ENCODE data around the gene AADACL4.
"Not testable (repeated sequence)": the region's sequence is repeated elsewhere in the genome, so short reads cannot be mapped to it uniquely, and the experiment has no call there.

AADACL4 gene

DNA sequence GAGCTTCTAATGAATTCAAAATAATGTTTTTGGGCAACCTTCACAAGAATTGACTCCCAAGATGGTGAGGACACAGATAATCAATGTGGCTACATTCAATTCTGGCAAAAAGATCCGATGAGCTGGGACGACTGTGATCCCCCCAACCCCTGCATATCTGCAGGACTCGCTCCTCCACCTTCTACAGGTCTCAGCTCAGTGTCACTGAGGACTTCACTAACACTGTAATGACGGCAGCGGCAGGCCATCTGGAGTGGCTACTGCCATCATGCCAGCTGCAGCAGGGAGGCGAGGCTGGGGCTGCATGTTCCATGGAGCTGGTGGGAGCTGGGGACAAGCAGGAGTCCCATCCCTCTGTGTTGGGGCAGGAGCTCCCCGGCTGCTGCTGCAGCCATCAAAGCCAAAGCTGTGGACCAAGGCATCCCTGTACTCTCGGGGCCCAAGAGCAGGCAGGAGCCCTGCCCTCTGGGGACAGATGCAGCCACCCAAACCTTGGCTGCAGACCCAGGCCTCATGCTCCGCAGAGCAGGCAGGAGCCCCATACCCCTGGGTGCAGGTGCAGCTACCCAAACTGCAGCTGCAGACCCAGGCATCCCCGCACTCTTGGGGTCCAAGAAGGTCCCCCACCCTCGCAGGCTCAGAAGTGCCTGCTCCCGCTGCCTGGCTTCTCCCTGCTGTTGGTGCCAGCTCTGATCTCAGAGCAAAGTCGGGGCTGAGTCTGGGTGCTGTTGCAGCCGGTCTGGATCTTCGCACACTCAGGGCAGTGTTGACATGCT is 13.7 kb upstream of the AADACL4 start:
- DNase-seq (ENCODE audit: low read depth in 2 of 2) = no peak

DNA sequence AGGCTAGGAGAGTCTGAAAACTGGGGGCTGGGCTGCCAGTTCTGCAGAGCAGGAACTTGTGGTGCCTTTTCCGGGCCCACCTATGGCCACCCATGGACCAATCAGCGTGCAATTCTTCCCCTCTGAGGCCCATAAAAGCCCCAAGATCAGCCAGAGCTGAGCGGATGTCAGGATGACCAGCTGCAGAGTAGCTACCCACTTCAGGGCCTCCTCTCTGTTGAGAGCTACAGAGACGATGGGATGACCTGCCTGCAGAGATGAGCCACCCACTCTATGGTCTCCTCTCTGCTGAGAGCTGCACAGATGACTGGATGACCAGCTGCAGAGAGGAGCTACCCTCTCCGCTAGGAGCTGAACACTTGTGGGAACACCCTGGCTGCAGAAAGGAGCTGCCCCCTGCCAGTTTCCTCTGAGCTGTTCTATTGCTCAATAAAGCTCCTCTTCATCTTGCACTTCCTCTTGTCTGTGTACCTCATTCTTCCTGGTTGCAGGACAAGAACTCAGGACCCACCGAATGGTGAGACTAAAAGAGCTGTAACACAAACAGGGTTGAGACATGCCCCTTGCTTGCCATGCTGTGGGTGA is 12.8 kb upstream of the AADACL4 start:
- DNase-seq (ENCODE audit: low read depth in 2 of 2) = no peak

DNA sequence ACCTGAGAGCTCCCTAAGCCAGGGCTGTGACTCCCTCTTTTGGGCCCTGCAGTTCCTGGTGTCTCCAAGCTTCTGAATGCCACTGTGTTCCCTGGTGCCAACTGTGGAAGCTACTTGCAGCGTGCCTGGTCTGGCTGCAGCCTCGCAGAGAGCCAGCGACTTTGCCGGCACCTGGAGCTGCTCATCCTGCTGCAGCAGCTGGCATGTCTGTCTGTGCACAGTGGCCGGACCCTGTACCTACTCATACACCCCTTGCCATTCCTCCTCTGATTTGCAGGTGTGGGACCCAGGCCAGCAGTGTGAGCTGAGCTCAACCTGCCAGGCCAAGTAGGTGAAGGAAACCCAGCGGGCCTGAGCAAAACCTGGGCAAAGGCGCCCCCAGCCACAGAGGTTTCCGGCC is 12.3 kb upstream of the AADACL4 start:
- DNase-seq (ENCODE audit: low read depth in 2 of 2) = no peak

DNA sequence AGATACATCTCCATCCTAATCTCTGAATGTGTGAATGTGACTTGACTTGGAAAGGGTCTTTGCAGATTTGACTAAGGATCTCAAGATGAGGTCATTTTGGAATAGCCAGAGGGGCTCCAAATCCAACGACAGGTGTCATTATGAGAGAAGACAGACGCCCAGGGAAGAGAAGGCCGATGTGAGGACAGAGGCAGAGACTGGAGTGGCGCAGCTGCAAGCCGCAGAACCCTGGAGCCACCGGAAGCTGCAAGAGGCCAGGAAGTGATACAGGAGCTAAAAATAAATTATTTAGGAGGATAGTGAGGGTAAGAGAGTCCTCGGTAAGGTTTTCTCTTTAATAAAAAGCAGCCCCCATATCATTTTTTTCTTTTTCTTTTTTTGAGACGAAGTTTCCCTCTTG is 9.7 kb upstream of the AADACL4 start:
- no peak for DNase-seq (ENCODE audit: low read depth in 2 of 2)

DNA sequence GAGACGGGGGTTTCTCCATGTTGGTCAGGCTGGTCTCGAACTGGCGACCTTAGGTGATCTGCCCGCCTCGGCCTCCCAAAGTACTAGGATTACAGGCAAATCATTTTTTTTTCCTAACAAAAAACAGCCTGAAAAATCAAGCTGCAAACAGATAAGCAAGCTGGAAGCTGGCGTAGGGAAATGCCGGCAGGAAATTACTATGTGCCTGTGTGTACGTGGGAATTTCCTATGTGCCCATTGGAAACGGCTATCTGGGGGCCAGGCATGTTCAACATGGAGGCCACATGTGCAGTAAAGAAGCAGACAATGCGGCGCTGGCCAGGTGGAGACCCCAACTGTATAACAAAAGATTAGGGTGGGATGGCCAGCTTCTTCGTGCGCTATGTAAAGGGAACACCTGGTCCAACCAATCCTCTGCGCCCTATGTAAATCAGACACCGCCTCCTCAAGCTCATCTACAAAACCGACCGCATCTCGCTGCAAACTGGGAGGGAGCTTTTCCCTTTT is 9.1 kb upstream of the AADACL4 start:
- no peak for DNase-seq (ENCODE audit: low read depth in 2 of 2)

DNA sequence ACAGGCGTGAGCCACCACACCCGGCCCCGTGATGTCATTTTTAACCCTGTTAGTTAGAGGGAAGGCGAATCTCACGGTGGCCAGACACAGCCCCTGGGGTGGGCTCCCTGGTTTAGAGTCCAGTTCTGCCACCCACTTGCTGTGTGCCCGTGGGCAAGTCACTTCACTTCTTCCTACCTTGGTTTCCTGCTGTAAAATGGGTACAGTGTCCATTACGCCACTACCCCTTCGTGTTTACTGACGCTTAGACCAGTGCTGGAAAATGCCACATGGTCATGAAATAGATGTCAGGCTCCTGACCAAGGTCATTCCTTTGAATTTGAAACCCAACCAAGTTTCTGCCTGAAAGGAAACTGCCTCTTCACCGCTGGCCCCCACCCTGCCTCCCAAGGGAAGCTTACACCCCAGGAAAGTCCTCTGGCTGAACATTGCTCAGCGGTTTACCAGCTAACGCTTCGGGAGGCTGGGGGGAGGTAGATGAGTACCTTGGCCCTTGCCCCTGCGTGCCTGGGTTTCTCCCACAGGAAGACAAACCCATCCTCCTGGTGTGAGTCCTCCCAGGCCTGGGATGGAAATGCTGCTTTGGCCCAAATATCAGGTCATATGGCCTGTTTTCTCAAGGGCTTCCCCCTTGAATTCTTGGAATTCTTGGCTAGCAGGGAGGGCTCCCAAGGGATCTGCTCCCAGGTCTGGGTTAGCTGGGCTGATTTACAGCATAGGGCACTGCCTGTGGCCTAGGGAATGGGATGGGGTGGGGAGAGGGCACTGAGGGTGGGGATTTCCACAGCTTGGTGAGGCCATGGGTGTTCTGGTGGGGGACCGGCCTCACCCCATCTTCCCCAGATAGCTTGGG is 7.6 kb upstream of the AADACL4 start:
- DNase-seq (ENCODE audit: low read depth in 2 of 2) = no peak

DNA sequence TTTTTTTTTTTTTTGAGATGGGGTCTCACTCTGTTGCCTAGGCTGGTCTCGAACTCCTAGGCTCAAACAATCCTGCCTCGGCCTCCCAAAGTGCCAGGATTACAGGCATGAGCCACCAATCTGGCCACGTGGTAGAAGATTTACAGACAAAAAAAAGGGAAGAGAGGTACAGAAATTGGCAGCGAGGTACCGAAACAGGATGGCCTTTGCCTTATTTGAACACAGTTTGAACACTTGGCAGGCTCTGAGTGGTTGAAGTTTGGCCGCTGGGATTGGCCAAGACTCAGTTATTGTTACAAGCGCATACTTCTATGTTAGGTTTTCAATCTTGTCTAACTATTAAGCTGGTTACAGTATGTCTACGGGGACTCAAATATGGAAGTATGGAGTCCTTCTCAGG is 6.2 kb upstream of the AADACL4 start:
- DNase-seq (ENCODE audit: low read depth in 2 of 2) = no peak

DNA sequence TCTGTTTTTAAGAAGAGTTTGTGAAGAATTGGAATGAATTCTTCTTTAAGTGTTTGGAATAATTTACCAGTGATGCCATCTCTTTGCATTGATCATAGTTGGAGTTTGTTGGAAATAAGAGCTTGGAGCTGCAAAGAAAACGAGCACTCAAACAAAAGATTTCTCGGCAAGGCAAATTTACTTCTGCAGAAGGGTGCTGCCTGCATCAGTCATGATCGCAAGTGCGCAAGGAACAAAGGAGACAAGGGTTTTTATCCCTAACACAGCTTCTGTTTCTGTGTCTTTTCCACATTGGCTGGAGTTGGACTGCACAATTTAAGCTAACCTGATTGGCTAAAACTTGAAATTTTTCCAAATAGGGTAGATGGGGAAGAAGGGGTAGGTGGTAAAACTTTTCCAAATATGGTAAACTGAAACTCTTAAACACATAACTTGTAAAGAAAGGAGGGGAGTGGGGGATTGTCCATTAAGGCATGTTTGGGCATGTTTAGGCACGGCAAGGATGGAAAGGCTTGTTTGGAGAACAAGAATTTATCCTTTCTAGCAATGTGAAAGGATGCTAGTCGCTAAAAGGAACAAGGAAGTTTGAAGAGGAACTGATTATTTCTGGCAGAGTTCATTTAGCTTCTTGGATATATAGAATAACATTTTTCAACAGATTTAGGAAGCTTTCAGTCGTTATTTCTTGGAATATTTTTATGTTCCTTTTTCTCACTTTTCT is 3.5 kb upstream of the AADACL4 start:
- no peak for DNase-seq (ENCODE audit: low read depth in 2 of 2)

DNA sequence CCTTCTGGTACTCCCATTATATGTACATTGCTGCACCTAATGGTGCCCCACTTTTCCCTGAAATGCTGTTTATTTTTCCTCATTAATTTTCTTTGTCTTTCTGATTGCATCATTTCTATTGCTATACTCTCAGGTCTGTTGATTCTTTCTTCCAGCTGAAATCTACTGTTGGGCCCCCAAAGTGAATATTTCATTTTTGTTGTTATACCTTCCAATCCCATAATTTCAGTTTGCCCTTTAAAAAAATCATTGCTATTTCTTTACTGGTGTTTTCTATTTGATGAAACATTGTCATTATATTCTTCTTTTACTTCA is 3.0 kb upstream of the AADACL4 start:
- no peak for DNase-seq (ENCODE audit: low read depth in 2 of 2)

DNA sequence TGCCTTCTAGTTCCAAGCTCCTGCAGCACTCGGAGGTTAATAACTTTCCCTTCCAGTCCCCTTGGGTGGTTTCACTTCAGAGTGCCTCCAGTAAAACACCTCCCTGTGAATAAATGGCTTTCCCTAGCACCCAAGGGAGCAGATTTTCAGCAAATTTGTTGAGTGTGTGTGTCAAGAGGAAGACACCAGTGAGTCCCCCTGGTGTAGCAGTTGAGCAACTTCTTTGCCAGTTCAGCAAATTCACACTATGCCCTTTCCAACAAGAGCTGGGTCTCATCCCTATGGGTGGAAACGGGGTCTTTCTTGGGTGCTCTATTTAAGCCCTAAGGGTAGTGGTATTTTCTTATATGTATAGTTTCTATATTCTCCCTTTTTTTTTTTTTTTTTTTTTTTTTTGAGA is 806 bp upstream of the AADACL4 start:
- DNase-seq (ENCODE audit: low read depth in 2 of 2) = no peak

DNA sequence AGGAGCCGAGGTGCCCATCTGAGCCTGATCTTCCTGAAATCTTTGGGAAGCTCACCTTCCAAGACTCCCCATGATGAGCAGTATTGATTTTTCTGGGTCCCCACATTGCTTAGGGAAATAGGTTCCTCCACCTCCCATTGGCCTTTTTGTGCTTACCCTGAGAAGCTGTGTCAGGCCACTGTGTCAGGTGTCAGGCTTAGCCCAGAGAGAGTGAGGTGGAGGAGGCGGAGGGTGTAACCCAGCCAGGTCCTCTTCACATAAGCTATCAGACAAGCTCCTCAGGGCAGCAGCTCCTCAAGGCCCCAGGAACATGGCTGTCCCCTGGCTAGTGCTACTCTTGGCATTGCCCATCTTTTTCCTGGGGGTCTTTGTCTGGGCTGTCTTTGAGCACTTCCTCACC is 352 bp downstream of the AADACL4 start:
- no peak for DNase-seq (ENCODE audit: low read depth in 2 of 2)

DNA sequence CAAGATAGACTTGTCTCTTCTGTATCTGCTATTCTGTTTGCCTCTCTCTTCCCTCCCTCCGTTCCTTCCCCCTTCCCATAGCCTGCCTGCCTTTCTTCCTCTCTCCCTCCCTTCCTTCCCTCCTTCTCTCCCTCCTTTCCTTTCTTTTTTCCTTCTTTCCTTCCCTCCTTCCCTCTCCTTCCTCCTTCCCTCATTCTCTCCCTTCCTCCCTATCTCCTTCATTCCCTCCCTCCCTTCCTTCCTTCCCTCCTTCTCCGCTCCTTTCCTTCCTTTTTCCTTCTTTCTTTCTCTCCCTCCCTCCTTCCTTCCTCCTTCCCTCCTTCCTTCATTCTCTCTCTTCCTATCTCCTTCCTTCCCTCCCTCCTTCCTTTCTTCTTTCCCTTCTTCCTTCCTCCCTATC is 944 bp downstream of the AADACL4 start:
- no peak for DNase-seq (ENCODE audit: low read depth in 2 of 2)

DNA sequence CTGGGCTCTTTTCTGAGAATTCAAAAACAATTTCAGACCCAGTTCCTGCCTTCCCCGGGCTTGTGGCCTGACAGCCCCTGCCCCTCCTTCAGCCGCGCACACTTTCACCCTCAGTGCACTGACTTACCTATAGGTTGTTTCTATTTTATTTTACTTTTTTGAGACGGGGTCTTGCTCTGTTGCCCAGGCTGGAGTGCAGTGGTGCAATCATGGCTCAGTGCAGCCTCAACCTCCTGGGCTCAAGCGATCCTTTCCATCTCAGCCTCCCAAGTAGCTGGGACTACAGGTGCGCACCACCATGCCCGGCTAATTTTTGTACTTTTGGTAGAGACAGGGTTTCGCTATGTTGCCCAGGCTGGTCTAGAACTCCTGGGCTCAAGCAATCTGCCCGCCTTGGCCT is 1.5 kb downstream of the AADACL4 start:
- not testable (repeated sequence) for DNase-seq (ENCODE audit: low read depth in 2 of 2)

DNA sequence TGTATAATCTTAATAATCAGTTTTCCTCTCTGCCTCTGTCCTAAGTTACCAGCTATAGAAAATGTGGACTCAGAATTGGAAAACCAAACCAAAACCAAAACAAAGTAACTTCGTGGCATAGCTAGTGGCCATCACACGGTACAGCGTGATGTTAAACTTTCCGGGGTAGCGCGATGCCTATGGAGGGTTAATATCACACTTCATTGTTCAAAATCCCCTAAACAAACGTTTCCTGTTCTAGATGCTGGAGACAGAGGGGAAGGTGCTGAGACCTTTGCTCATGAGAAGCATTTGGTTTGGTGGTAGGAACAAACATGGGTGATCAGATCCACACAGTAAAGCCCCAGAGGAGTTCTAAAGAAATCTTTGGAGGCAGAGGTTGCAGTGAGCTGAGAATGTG is 4.9 kb downstream of the AADACL4 start:
- no peak for DNase-seq (ENCODE audit: low read depth in 2 of 2)

DNA sequence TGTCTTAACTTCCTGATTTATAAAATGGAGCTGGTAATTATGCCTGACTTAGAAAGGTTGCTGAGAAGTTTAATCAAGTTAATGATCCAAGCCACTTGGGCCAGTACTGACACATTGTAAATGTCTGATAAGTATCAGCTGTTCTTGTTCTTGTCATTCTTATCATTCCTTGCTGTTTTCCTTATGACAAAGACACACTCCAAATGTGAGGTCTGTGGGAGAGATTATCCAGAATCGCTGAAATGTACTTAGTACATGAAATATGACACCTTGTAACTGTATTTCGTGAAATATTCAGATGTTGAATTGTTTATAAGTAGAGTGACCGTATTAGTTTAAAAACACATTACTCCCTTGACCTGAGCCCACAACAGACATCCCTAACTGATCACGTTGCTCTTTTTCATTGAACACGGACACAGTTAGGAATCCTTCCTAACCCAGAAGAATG is 6.1 kb downstream of the AADACL4 start:
- DNase-seq (ENCODE audit: low read depth in 2 of 2) = no peak

DNA sequence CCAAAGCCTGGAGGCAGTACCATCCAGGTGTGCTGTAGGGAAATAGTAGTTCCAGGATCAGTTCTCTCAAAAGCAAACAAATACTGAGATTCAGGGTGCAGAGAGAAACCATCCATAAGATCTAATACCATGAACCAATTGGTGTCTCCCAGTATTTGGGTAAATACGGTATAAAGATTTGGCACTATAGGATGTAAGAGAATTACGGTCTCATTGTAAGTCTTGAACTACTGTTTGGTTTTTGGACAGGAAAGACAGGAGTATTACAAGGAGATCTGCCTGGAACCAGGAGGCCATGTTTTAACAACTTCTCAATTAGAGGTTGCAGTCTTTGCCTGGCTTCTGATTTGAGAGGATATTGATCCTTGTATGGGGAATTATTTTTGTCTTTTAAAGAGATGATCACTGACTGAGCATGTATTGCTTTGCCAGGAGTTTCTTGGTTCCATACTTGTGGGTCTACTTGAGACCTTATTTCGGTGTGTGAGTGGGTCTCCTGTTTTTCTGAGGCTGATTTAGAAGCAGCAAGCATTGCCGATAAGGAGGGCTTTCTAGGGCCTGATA is 10.2 kb downstream of the AADACL4 start:
- DNase-seq (ENCODE audit: low read depth in 2 of 2) = no peak

DNA sequence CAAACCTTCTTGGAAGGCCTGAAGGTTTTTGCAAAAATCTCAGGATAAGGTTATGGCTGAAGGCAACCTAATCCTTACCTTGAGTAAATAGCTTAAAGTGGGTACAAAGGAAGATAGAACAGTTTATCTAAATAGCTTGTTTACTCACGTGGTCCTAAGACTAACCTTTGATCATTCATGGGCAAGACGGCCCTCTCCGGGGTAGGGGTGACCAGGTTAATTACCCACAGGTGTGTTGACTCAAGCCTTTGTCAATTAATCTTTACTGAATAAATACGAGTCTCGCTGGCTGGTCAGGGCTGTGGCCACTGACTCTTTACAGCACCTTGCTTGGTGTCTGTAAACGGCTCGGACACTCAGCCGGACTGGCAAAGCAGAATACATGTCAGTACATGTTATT is 10.8 kb downstream of the AADACL4 start:
- no peak for DNase-seq (ENCODE audit: low read depth in 2 of 2)

DNA sequence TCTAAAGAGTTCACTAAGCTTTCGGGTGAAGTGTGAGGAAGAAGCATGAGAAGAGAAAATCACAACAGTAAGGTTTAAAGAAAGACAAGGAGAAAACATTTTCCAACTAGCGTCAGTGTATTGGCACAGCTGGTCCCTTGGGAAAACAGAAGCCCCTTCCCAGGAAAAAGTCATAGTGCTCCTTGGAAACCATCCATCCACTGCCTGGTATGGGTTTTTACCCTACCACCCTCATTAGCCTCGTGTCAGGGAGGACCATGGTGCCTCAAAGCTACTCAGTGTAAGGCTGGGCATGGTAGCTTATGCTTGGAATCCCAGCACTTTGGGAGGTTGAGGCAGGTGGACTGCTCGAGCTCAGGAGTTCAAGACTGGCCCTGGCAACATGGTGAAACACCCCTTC is 12.7 kb downstream of the AADACL4 start:
- DNase-seq (ENCODE audit: low read depth in 2 of 2) = no peak

DNA sequence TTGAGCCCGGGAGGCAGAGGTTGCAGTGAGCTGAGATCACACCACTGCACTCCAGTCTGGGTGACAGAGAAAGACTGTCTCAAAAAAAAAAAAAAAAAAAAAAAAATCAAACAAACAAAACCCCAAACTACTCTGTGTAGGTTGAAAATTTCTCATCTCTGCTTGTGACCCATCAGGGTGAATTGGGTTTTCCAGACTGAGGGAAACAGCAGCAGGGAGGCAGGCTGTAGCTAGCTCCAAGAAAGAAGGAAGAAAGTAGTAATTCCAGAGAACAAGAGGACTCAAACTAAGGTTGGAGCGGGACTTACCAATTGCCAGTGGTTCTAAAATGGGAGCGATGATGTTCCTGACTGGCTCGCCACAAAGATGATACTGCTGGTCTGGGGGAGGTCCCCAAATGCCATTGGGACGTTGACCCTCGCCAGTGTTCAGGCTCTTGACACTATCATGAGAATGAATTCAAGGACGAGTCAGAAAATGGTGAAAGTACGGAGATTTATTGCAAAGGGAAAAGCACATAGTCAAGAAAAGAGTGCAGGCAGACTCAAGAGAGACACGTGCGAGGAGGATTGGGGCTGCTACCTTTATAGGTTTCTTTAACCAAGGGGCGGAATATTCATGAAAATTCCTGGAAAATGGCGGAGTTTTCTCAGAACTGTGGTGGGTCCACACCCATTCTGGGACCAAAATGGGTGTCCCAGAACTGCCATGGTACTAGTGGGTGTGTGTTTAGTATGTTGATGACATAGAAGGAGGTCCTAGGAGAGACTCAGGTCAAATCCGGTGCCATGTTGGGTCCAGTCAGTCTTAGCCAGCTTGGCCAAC is 13.4 kb downstream of the AADACL4 start:
- no peak for DNase-seq (ENCODE audit: low read depth in 2 of 2)

DNA sequence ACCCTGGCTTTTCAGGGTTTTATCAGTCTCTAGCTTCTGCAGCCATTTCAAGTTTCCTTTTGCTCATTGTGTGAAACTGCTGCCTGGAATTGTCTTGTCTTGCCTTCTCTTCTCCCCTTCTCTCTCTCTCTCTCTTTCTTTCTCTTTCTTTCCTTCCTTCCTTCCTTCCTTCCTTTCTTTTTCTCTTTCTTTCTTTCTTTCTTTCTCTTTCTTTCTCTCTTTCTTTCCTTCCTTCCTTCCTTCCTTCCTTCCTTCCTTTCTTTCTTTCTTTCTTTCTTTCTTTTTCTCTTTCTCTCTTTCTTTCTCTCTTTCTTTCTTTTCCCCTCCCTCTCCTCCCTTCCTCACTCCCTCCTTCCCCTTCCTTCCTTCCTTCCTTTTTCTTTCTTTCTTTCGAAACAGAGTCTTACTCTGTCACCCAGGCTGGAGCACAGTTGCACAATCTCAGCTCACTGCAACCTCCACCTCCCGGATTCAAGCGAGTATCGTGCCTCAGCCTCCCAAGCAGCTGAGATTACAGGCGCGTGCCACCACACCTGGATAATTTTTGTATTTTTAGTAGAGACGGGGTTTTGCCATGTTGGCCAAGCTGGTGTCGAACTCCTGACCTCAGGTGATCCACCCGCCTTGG is 14.1 kb downstream of the AADACL4 start:
- DNase-seq (ENCODE audit: low read depth in 2 of 2) = not testable (repeated sequence)
